ENCODE results near the gene MOGAT3.

Gene MOGAT3

GRCh38 chr7:101239191-101239950 lies 38.5 kb upstream of the MOGAT3 start:
- no peak overlapping the region for H2BK15ac ChIP-seq (replicated peaks; ENCODE audit: low read depth)
- no peaks in the 10 kb centered on the region for H3K36me3 ChIP-seq (ENCODE audit: control insufficient read depth, insufficient read depth, low read length)
- H3K23ac ChIP-seq (ENCODE audit: low read length): no peak overlapping the region
- no peaks in the 10 kb centered on the region for H3K27me3 ChIP-seq (ENCODE audit: insufficient read depth, low read length, poor library complexity)
- H2BK120ac ChIP-seq (ENCODE audit: low read depth, low read length): no peak overlapping the region
- H2BK5ac ChIP-seq (ENCODE audit: low read length): no peak overlapping the region
- no peak overlapping the region for H3K9ac ChIP-seq (ENCODE audit: low read length)
- H3K18ac ChIP-seq (ENCODE audit: low read length): no peak overlapping the region
- no peak overlapping the region for H4K8ac ChIP-seq (ENCODE audit: low read depth, low read length)
- H3K4me3 ChIP-seq (ENCODE audit: low read length): no peak overlapping the region
- H3K56ac ChIP-seq (ENCODE audit: low read length): no peak overlapping the region
- DNase-seq: no peak
- no peak overlapping the region for H3K27ac ChIP-seq (ENCODE audit: low read depth, low read length)
- H3K79me2 ChIP-seq (ENCODE audit: control insufficient read depth, insufficient read depth, low read length): peaks cover 2% of the 10 kb centered on the region
- peaks cover 4% of the 10 kb centered on the region for H3K79me1 ChIP-seq (ENCODE audit: low read length)
- no peak overlapping the region for H2AK5ac ChIP-seq (ENCODE audit: low read length)
- H4K5ac ChIP-seq (ENCODE audit: low read length): no peak overlapping the region
- WGBS (ENCODE audit: extremely low coverage, insufficient coverage, low lambda C conversion rate): no CpG with 5 or more reads among the region's 27 CpGs
- no peak overlapping the region for H3K4ac ChIP-seq (ENCODE audit: low read depth, low read length)
- no peaks in the 10 kb centered on the region for H3K4me1 ChIP-seq (ENCODE audit: control insufficient read depth, low read depth, low read length)
- H3K4me2 ChIP-seq (ENCODE audit: low read length): no peak overlapping the region

GRCh38 chr7:101238226-101239182 lies 37.7 kb upstream of the MOGAT3 start:
- Histone ChIP-seq H2BK15ac (replicated peaks; ENCODE audit: low read depth) (no peak overlapping the region), H3K4me2 (ENCODE audit: low read length) (no peak overlapping the region), H3K79me1 (ENCODE audit: low read length) (peaks cover 2% of the 10 kb centered on the region), H3K4me1 (ENCODE audit: control insufficient read depth, low read depth, low read length) (no peaks in the 10 kb centered on the region), H3K4ac (ENCODE audit: low read depth, low read length) (no peak overlapping the region), H3K36me3 (ENCODE audit: control insufficient read depth, insufficient read depth, low read length) (no peaks in the 10 kb centered on the region), H3K79me2 (ENCODE audit: control insufficient read depth, insufficient read depth, low read length) (no peaks in the 10 kb centered on the region), H2BK120ac (ENCODE audit: low read depth, low read length) (no peak overlapping the region), H2BK5ac (ENCODE audit: low read length) (no peak overlapping the region), H3K27ac (ENCODE audit: low read depth, low read length) (no peak overlapping the region), H3K23ac (ENCODE audit: low read length) (no peak overlapping the region), H3K27me3 (ENCODE audit: insufficient read depth, low read length, poor library complexity) (no peaks in the 10 kb centered on the region), H3K4me3 (ENCODE audit: low read length) (no peak overlapping the region), H3K18ac (ENCODE audit: low read length) (no peak overlapping the region), H3K56ac (ENCODE audit: low read length) (no peak overlapping the region), H3K9ac (ENCODE audit: low read length) (no peak overlapping the region), H4K5ac (ENCODE audit: low read length) (no peak overlapping the region), H4K8ac (ENCODE audit: low read depth, low read length) (no peak overlapping the region), H2AK5ac (ENCODE audit: low read length) (no peak overlapping the region)
- no peak for DNase-seq
- WGBS (ENCODE audit: extremely low coverage, insufficient coverage, low lambda C conversion rate): no CpG with 5 or more reads among the region's 28 CpGs

- H3K18ac ChIP-seq (ENCODE audit: low read length): no peak within 1 kb of the TSS
- no peak within 1 kb of the TSS for H3K56ac ChIP-seq (ENCODE audit: low read length)
- no peak within 1 kb of the TSS for H2BK15ac ChIP-seq (replicated peaks; ENCODE audit: low read depth)
- H2BK5ac ChIP-seq (ENCODE audit: low read length): no peak within 1 kb of the TSS
- no peaks in the 10 kb centered on the region for H3K79me2 ChIP-seq (ENCODE audit: control insufficient read depth, insufficient read depth, low read length)
- no peak within 1 kb of the TSS for H4K8ac ChIP-seq (ENCODE audit: low read depth, low read length)
- no peak for DNase-seq
- H3K27me3 ChIP-seq (ENCODE audit: insufficient read depth, low read length, poor library complexity): no peaks in the 10 kb centered on the region
- no peak within 1 kb of the TSS for H3K27ac ChIP-seq (ENCODE audit: low read depth, low read length)
- no peak within 1 kb of the TSS for H2AK5ac ChIP-seq (ENCODE audit: low read length)
- peaks cover 2% of the 10 kb centered on the region for H3K79me1 ChIP-seq (ENCODE audit: low read length)
- no CpG with 5 or more reads among the region's 31 CpGs for WGBS (ENCODE audit: extremely low coverage, insufficient coverage, low lambda C conversion rate)
- H3K9ac ChIP-seq (ENCODE audit: low read length): no peak within 1 kb of the TSS
- no peak within 1 kb of the TSS for H2BK120ac ChIP-seq (ENCODE audit: low read depth, low read length)
- no peak within 1 kb of the TSS for H3K4me3 ChIP-seq (ENCODE audit: low read length)
- no peaks in the 10 kb centered on the region for H3K4me1 ChIP-seq (ENCODE audit: control insufficient read depth, low read depth, low read length)
- H3K36me3 ChIP-seq (ENCODE audit: control insufficient read depth, insufficient read depth, low read length): no peaks in the 10 kb centered on the region
- H4K5ac ChIP-seq (ENCODE audit: low read length): no peak within 1 kb of the TSS
- no peak within 1 kb of the TSS for H3K23ac ChIP-seq (ENCODE audit: low read length)
- H3K4me2 ChIP-seq (ENCODE audit: low read length): no peak within 1 kb of the TSS
- no peak within 1 kb of the TSS for H3K4ac ChIP-seq (ENCODE audit: low read depth, low read length)
Measured at GRCh38 chr7:101237206-101238067, 36.6 kb upstream of the MOGAT3 start, which contains the start of gene CLDN15. Gene CLDN15, minus strand, starts transcription at chr7:101237802. Its CDS starts 221 bp downstream, at chr7:101237581.

GRCh38 chr7:101236292-101236835 lies 35.5 kb upstream of the MOGAT3 start:
- Histone ChIP-seq H3K27ac (ENCODE audit: low read depth, low read length) (no peak overlapping the region), H4K5ac (ENCODE audit: low read length) (no peak overlapping the region), H3K23ac (ENCODE audit: low read length) (no peak overlapping the region), H3K4ac (ENCODE audit: low read depth, low read length) (no peak overlapping the region), H2BK15ac (replicated peaks; ENCODE audit: low read depth) (no peak overlapping the region), H3K56ac (ENCODE audit: low read length) (no peak overlapping the region), H3K79me2 (ENCODE audit: control insufficient read depth, insufficient read depth, low read length) (no peaks in the 10 kb centered on the region), H2BK5ac (ENCODE audit: low read length) (no peak overlapping the region), H3K79me1 (ENCODE audit: low read length) (no peaks in the 10 kb centered on the region), H3K27me3 (ENCODE audit: insufficient read depth, low read length, poor library complexity) (no peaks in the 10 kb centered on the region), H3K18ac (ENCODE audit: low read length) (no peak overlapping the region), H4K8ac (ENCODE audit: low read depth, low read length) (no peak overlapping the region), H2BK120ac (ENCODE audit: low read depth, low read length) (no peak overlapping the region), H3K4me3 (ENCODE audit: low read length) (no peak overlapping the region), H3K36me3 (ENCODE audit: control insufficient read depth, insufficient read depth, low read length) (no peaks in the 10 kb centered on the region), H3K9ac (ENCODE audit: low read length) (no peak overlapping the region), H2AK5ac (ENCODE audit: low read length) (no peak overlapping the region), H3K4me2 (ENCODE audit: low read length) (no peak overlapping the region), H3K4me1 (ENCODE audit: control insufficient read depth, low read depth, low read length) (peaks cover 5% of the 10 kb centered on the region)
- no CpG with 5 or more reads among the region's 21 CpGs for WGBS (ENCODE audit: extremely low coverage, insufficient coverage, low lambda C conversion rate)
- no peak for DNase-seq

GRCh38 chr7:101235522-101235921 lies 34.7 kb upstream of the MOGAT3 start:
- H3K27ac ChIP-seq (ENCODE audit: low read depth, low read length): no peak overlapping the region
- H3K9ac ChIP-seq (ENCODE audit: low read length): no peak overlapping the region
- no peak overlapping the region for H2AK5ac ChIP-seq (ENCODE audit: low read length)
- H3K79me1 ChIP-seq (ENCODE audit: low read length): no peaks in the 10 kb centered on the region
- no peak for DNase-seq
- H3K4me2 ChIP-seq (ENCODE audit: low read length): no peak overlapping the region
- no peak overlapping the region for H4K5ac ChIP-seq (ENCODE audit: low read length)
- H3K4ac ChIP-seq (ENCODE audit: low read depth, low read length): no peak overlapping the region
- H3K18ac ChIP-seq (ENCODE audit: low read length): no peak overlapping the region
- H3K36me3 ChIP-seq (ENCODE audit: control insufficient read depth, insufficient read depth, low read length): no peaks in the 10 kb centered on the region
- no peak overlapping the region for H3K56ac ChIP-seq (ENCODE audit: low read length)
- no peak overlapping the region for H3K23ac ChIP-seq (ENCODE audit: low read length)
- no peak overlapping the region for H4K8ac ChIP-seq (ENCODE audit: low read depth, low read length)
- no peak overlapping the region for H2BK120ac ChIP-seq (ENCODE audit: low read depth, low read length)
- no peaks in the 10 kb centered on the region for H3K79me2 ChIP-seq (ENCODE audit: control insufficient read depth, insufficient read depth, low read length)
- no peak overlapping the region for H2BK15ac ChIP-seq (replicated peaks; ENCODE audit: low read depth)
- no peak overlapping the region for H2BK5ac ChIP-seq (ENCODE audit: low read length)
- H3K4me3 ChIP-seq (ENCODE audit: low read length): no peak overlapping the region
- no peaks in the 10 kb centered on the region for H3K27me3 ChIP-seq (ENCODE audit: insufficient read depth, low read length, poor library complexity)
- peaks cover 5% of the 10 kb centered on the region for H3K4me1 ChIP-seq (ENCODE audit: control insufficient read depth, low read depth, low read length)
- no CpG with 5 or more reads among the region's 9 CpGs for WGBS (ENCODE audit: extremely low coverage, insufficient coverage, low lambda C conversion rate)

Data from mesendoderm (in vitro differentiated cells).